Measurements from ENCODE around the gene DDX41. TPM values are rescaled to one million over a fixed set of nuclear protein-coding genes. Genes with fewer than 3 reads are reported as not detected.

Gene DDX41
- total and polyA plus RNA-seq, 5 donors from 2014 or later: 41.8 to 73.2 (median 46.5) TPM

- Histone ChIP-seq H3K27ac (ENCODE audit: insufficient read depth, low read length, poor library complexity, severe bottlenecking) (no peak overlapping the region), H3K9me3 (ENCODE audit: control insufficient read depth in 2 of 2, low read length in 2 of 2) (no peaks in the 10 kb centered on the region), H3K36me3 (ENCODE audit: control insufficient read depth, insufficient read depth, low read length) (no peaks in the 10 kb centered on the region), H3K4me3 (ENCODE audit: low read depth, low read length) (no peak overlapping the region), H3K4me1 (ENCODE audit: control insufficient read depth, insufficient read depth, low read length, poor library complexity, severe bottlenecking) (peaks cover 4% of the 10 kb centered on the region), H3K27me3 (ENCODE audit: control insufficient read depth, insufficient read depth, low read length) (no peaks in the 10 kb centered on the region)
- no peak for DNase-seq
- Mint-ChIP-seq H3K27me3 (no peaks in the 10 kb centered on the region), H3K4me1 (peaks cover 0 to 6% (median 4%) of the 10 kb centered on the region in 4 donors), H3K9me3 (no peaks in the 10 kb centered on the region), H3K4me3 (peak overlapping the region in 1 of 4 donors; percentile 87), H3K36me3 (no peaks in the 10 kb centered on the region), H3K27ac (no peak overlapping the region)
- no peak for ATAC-seq (ENCODE audit: low read depth in 2 of 2)
Observed at GRCh38 chr5:177505075-177505474, 11.7 kb downstream of the DDX41 start.

- Mint-ChIP-seq H3K4me1 (peaks cover 0 to 8% (median 4%) of the 10 kb centered on the region in 4 donors), H3K27ac (no peak overlapping the region), H3K27me3 (no peaks in the 10 kb centered on the region), H3K4me3 (peak overlapping the region in 1 of 4 donors; percentile 87), H3K9me3 (no peaks in the 10 kb centered on the region), H3K36me3 (no peaks in the 10 kb centered on the region)
- DNase-seq: no peak
- no peak overlapping the region for H3K27ac ChIP-seq (ENCODE audit: insufficient read depth, low read length, poor library complexity, severe bottlenecking)
- H3K4me3 ChIP-seq (ENCODE audit: low read depth, low read length): no peak overlapping the region
- ATAC-seq (ENCODE audit: low read depth in 2 of 2): no peak
- H3K9me3 ChIP-seq (ENCODE audit: control insufficient read depth in 2 of 2, low read length in 2 of 2): no peaks in the 10 kb centered on the region
- H3K27me3 ChIP-seq (ENCODE audit: control insufficient read depth, insufficient read depth, low read length): no peaks in the 10 kb centered on the region
- peaks cover 4% of the 10 kb centered on the region for H3K4me1 ChIP-seq (ENCODE audit: control insufficient read depth, insufficient read depth, low read length, poor library complexity, severe bottlenecking)
- H3K36me3 ChIP-seq (ENCODE audit: control insufficient read depth, insufficient read depth, low read length): no peaks in the 10 kb centered on the region
Observed at GRCh38 chr5:177504086-177505056, 12.4 kb downstream of the DDX41 start.

GRCh38 chr5:177503351-177504085, 13.2 kb downstream of the DDX41 start:
- H3K4me1 ChIP-seq (ENCODE audit: control insufficient read depth, insufficient read depth, low read length, poor library complexity, severe bottlenecking): peaks cover 4% of the 10 kb centered on the region
- peaks cover 0 to 11% (median 6%) of the 10 kb centered on the region in 4 donors for H3K4me1 Mint-ChIP-seq
- peak overlapping the region in 1 of 3 donors; percentile 26 for H3K27ac Mint-ChIP-seq

GRCh38 chr5:177502886-177503285, 13.9 kb downstream of the DDX41 start:
- H3K36me3 ChIP-seq (ENCODE audit: control insufficient read depth, insufficient read depth, low read length): no peaks in the 10 kb centered on the region
- H3K27ac ChIP-seq (ENCODE audit: insufficient read depth, low read length, poor library complexity, severe bottlenecking): no peak overlapping the region
- Mint-ChIP-seq H3K4me1 (peaks cover 0 to 15% (median 7%) of the 10 kb centered on the region in 4 donors), H3K4me3 (no peak overlapping the region), H3K36me3 (no peaks in the 10 kb centered on the region), H3K27me3 (peaks cover 9% of the 10 kb centered on the region), H3K27ac (no peak overlapping the region), H3K9me3 (no peaks in the 10 kb centered on the region)
- ATAC-seq (ENCODE audit: low read depth in 2 of 2): no peak
- H3K27me3 ChIP-seq (ENCODE audit: control insufficient read depth, insufficient read depth, low read length): peaks cover 3% of the 10 kb centered on the region
- peaks cover 10% of the 10 kb centered on the region for H3K4me1 ChIP-seq (ENCODE audit: control insufficient read depth, insufficient read depth, low read length, poor library complexity, severe bottlenecking)
- H3K9me3 ChIP-seq (ENCODE audit: control insufficient read depth in 2 of 2, low read length in 2 of 2): no peaks in the 10 kb centered on the region
- no peak for DNase-seq
- no peak overlapping the region for H3K4me3 ChIP-seq (ENCODE audit: low read depth, low read length)

More at GRCh38 chr5:177503351-177504085, 13.2 kb downstream of the DDX41 start:
- Mint-ChIP-seq H3K27me3 (peaks cover 7% of the 10 kb centered on the region), H3K4me3 (no peak overlapping the region), H3K36me3 (no peaks in the 10 kb centered on the region), H3K9me3 (no peaks in the 10 kb centered on the region)
- H3K36me3 ChIP-seq (ENCODE audit: control insufficient read depth, insufficient read depth, low read length): no peaks in the 10 kb centered on the region
- ATAC-seq (ENCODE audit: low read depth in 2 of 2) (no peak), DNase-seq (no peak)
- H3K27ac ChIP-seq (ENCODE audit: insufficient read depth, low read length, poor library complexity, severe bottlenecking): no peak overlapping the region
- no peaks in the 10 kb centered on the region for H3K9me3 ChIP-seq (ENCODE audit: control insufficient read depth in 2 of 2, low read length in 2 of 2)
- H3K27me3 ChIP-seq (ENCODE audit: control insufficient read depth, insufficient read depth, low read length): peaks cover 2% of the 10 kb centered on the region
- H3K4me3 ChIP-seq (ENCODE audit: low read depth, low read length): no peak overlapping the region

GRCh38 chr5:177501874-177502678, 14.7 kb downstream of the DDX41 start:
- H3K4me1 Mint-ChIP-seq: peaks cover 0 to 18% (median 7%) of the 10 kb centered on the region in 4 donors
- no peaks in the 10 kb centered on the region for H3K9me3 ChIP-seq (ENCODE audit: control insufficient read depth in 2 of 2, low read length in 2 of 2)
- DNase-seq (no peak), ATAC-seq (ENCODE audit: low read depth in 2 of 2) (no peak)
- H3K27me3 Mint-ChIP-seq: peaks cover 9% of the 10 kb centered on the region
- peaks cover 15% of the 10 kb centered on the region for H3K4me1 ChIP-seq (ENCODE audit: control insufficient read depth, insufficient read depth, low read length, poor library complexity, severe bottlenecking)
- H3K27ac ChIP-seq (ENCODE audit: insufficient read depth, low read length, poor library complexity, severe bottlenecking): no peak overlapping the region
- H3K36me3 Mint-ChIP-seq: no peaks in the 10 kb centered on the region
- no peak overlapping the region for H3K4me3 ChIP-seq (ENCODE audit: low read depth, low read length)
- H3K9me3 Mint-ChIP-seq: no peaks in the 10 kb centered on the region
- H3K36me3 ChIP-seq (ENCODE audit: control insufficient read depth, insufficient read depth, low read length): no peaks in the 10 kb centered on the region
- no peak overlapping the region for H3K27ac Mint-ChIP-seq
- peaks cover 3% of the 10 kb centered on the region for H3K27me3 ChIP-seq (ENCODE audit: control insufficient read depth, insufficient read depth, low read length)
- H3K4me3 Mint-ChIP-seq: peak overlapping the region in 1 of 4 donors; percentile 57

GRCh38 chr5:177500685-177501522, 15.9 kb downstream of the DDX41 start:
- H3K27ac ChIP-seq (ENCODE audit: insufficient read depth, low read length, poor library complexity, severe bottlenecking): no peak overlapping the region
- ATAC-seq (ENCODE audit: low read depth in 2 of 2) (peak in 1 of 2 donors; percentile 25), DNase-seq (peak; percentile 72 to 74 (median 74))
- Mint-ChIP-seq H3K27ac (no peak overlapping the region), H3K9me3 (no peaks in the 10 kb centered on the region), H3K4me3 (peak overlapping the region in 2 of 4 donors; percentile 3 to 73), H3K36me3 (no peaks in the 10 kb centered on the region), H3K27me3 (peaks cover 9% of the 10 kb centered on the region), H3K4me1 (peaks cover 0 to 23% (median 10%) of the 10 kb centered on the region in 4 donors)
- H3K9me3 ChIP-seq (ENCODE audit: control insufficient read depth in 2 of 2, low read length in 2 of 2): no peaks in the 10 kb centered on the region
- H3K36me3 ChIP-seq (ENCODE audit: control insufficient read depth, insufficient read depth, low read length): no peaks in the 10 kb centered on the region
- H3K4me3 ChIP-seq (ENCODE audit: low read depth, low read length): no peak overlapping the region
- H3K4me1 ChIP-seq (ENCODE audit: control insufficient read depth, insufficient read depth, low read length, poor library complexity, severe bottlenecking): peaks cover 26% of the 10 kb centered on the region
- H3K27me3 ChIP-seq (ENCODE audit: control insufficient read depth, insufficient read depth, low read length): peaks cover 3% of the 10 kb centered on the region

Measured in CD4-positive, CD25-positive, alpha-beta regulatory T cell (primary cell).